ENCODE measurements around the gene GCC2. TPM values are rescaled to one million over a fixed set of nuclear protein-coding genes. Genes with fewer than 3 reads are reported as not detected.
"Not testable (repeated sequence)": the region's sequence is repeated elsewhere in the genome, so short reads cannot be mapped to it uniquely, and the experiment has no call there.

Gene GCC2, protein sequence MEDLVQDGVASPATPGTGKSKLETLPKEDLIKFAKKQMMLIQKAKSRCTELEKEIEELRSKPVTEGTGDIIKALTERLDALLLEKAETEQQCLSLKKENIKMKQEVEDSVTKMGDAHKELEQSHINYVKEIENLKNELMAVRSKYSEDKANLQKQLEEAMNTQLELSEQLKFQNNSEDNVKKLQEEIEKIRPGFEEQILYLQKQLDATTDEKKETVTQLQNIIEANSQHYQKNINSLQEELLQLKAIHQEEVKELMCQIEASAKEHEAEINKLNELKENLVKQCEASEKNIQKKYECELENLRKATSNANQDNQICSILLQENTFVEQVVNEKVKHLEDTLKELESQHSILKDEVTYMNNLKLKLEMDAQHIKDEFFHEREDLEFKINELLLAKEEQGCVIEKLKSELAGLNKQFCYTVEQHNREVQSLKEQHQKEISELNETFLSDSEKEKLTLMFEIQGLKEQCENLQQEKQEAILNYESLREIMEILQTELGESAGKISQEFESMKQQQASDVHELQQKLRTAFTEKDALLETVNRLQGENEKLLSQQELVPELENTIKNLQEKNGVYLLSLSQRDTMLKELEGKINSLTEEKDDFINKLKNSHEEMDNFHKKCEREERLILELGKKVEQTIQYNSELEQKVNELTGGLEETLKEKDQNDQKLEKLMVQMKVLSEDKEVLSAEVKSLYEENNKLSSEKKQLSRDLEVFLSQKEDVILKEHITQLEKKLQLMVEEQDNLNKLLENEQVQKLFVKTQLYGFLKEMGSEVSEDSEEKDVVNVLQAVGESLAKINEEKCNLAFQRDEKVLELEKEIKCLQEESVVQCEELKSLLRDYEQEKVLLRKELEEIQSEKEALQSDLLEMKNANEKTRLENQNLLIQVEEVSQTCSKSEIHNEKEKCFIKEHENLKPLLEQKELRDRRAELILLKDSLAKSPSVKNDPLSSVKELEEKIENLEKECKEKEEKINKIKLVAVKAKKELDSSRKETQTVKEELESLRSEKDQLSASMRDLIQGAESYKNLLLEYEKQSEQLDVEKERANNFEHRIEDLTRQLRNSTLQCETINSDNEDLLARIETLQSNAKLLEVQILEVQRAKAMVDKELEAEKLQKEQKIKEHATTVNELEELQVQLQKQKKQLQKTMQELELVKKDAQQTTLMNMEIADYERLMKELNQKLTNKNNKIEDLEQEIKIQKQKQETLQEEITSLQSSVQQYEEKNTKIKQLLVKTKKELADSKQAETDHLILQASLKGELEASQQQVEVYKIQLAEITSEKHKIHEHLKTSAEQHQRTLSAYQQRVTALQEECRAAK (N-terminal part only)
- 19.4 TPM for polyA plus RNA-seq (ENCODE audit: insufficient read length)

DNA sequence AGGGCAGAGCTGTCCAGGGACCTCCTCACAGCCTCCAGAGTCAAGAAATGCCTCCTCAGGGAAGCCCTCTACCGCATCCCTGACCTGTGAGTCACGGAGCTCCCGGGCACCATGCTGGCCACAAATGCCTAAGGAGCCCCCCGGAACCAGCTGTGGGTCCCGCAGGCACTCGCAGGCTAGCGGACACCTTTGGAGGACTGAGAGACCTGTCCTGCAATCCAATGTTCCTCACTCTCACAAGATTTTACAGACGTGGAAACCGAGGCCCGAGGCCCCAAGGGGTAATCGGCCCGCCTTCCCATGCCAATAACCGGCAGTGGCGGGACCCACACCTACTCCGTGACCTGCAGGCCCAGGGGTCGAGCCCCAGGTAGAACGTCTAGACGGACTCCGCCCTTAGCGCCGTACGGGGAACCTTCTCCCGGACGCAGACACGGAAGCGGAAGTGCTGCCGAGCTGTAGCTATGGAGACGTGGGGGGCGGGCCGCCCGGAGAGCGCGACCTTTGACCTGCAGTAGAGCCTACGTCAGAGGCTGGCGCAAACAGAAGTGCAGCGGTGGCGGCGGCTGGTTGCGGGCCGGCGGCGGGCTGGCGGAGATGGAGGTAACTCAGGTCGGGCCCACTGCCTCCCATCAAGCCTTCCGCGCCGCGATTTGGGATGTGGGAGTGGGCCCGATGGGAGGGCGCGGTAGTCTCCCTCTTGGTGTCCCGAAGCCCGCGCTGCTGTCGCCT lies at the start of gene GCC2:
TSS of gene GCC2 (plus strand) at position 529 of the 732 bp plus-strand sequence. CDS start at position 598, 69 bp downstream.
- DNase-seq (ENCODE audit: low read depth): peak; percentile 79

DNA sequence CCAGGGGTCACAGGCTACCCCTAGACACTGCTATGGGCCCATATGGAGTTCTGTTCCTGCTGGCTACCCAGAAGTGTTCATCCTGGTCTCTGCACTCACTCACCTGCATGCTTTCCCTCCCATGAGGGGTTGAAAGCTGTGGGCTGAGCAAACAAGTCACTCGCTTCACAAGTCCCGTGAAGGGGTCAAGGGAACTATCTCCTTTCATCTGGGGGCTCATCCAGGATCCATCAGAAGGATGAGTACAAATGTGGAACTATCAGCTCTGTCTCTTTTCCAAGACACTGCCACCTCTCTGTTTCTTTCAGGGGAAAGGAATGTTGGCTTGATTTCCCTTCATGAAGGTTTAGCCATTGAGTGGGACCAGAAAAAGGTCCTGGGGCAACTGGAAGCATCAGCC lies 49.5 kb upstream of the GCC2 start:
- DNase-seq (ENCODE audit: low read depth): no peak

DNA sequence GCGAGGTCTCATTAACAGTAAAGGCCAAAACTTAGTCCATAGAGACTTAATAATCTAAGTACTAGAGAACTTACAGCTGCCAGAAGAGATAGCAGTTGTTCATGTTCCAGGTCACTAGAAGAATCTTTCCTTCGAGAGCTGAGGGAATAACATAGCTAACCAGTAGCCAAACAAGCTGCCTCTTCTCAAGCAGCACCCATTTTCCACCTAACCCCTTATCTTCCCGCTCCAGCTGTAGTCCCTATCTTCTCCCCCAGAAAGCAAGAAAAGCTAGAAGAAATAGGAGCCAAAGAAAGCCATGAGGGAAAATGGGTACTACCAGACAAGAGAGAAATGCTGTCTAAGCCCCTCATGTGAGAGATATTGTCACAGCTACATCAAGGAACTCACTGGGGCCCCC lies 47.2 kb upstream of the GCC2 start:
- no peak for DNase-seq (ENCODE audit: low read depth)

DNA sequence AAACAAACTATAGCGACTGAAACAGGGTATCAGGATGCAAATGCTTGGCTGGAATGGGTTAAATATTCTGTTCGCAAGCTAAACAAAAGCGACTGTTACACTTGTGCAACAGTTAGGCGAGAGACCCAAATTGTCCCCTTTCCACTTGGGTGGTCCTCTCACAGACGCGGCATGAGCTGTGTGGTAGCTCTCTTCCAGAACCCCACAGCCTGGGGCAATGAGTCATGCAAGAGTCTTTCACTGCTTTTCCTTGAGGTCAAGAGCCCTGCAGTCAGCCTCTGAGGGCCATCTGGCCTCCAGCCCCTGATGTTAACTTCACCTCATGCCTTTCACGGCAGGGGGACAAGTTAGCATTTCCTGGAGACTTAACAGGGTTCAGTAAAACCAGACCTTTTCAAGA lies 45.5 kb upstream of the GCC2 start:
- no peak for DNase-seq (ENCODE audit: low read depth)

DNA sequence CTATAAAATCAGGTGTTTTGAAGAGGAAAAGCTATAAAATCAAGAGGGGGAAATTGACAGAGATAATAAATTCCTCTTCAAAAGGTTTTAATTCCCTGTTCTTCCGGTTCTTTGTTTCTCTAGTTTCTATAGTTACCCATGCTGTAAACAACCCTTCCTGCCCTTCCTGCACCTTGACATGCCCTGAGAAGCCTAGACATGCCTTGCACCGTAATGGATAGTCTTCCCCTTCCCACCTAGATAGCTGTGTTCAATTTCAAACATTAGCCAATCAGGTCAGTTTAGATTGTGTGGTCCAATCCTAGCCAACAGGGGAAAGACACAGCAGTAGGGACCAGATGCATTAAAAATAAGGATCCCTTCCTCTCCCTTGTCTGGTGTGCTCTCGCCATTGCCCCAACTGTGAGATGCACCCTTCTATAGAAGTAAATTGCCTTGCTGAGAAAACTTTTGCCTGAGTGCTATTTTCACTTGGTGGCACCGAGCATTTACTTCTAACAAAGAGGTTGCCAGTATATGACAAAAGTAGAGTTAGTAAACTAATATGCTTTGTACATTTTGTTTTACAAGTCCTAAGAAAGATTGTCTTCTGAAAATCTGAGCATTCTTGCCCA lies 44.1 kb upstream of the GCC2 start:
- DNase-seq (ENCODE audit: low read depth): no peak

DNA sequence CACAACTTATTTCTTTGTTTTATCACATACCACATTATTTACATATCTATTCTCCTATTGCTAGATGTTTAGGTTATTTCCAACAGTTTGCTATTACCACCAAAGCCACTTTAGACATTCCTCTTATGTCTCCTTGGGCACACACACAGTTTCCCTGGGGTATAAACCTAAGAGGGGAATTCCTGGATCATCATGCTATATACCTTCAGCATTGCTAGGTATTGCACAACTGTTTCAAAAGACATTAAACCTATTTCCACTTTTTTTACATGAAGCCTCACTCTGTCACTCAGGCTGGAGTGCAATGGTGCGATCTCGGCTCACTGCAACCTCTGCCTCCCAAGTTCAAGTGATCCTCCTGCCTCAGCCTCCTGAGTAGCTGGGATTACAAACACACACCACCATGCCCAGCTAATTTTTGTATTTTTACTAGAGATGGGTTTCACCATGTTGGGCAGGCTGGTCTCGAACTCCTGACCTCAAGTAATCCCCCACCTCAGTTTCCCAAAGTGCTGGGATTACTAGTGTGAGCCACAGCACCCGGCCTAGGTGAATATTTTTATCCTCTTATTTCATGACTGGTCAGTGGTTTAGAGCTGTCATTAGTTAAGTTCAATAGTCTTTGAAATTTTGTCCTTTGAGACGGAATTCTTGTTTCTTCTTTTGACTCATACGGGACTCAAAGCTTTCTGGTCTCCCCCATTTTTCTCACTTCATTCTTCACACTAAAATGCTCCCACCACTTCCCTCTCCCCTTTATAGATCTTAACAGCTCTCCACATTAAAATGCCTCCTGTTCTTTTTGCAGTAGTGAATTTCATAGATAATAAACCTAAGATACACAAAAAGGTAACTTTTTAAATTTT lies 40.9 kb upstream of the GCC2 start:
- DNase-seq (ENCODE audit: low read depth): no peak

DNA sequence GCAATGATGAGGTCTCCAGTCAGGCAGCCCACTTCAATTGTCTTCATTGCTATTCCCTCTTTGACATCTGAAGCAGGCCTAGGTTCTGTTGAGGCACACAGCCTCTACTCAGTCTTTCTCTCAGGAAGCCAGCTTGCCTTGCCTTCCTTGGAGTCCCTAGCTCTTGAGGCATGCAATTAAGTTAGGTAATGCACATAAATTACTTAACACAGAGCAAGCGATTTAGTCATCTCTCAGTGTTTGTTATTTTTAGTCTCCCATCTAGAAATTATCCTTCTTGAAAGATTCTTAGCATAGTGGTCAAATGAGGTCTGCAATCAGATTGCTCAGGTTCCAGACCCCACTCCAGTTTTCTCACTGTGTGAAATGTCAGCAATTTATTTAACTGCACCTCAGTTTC lies 39.2 kb upstream of the GCC2 start:
- DNase-seq (ENCODE audit: low read depth): no peak

DNA sequence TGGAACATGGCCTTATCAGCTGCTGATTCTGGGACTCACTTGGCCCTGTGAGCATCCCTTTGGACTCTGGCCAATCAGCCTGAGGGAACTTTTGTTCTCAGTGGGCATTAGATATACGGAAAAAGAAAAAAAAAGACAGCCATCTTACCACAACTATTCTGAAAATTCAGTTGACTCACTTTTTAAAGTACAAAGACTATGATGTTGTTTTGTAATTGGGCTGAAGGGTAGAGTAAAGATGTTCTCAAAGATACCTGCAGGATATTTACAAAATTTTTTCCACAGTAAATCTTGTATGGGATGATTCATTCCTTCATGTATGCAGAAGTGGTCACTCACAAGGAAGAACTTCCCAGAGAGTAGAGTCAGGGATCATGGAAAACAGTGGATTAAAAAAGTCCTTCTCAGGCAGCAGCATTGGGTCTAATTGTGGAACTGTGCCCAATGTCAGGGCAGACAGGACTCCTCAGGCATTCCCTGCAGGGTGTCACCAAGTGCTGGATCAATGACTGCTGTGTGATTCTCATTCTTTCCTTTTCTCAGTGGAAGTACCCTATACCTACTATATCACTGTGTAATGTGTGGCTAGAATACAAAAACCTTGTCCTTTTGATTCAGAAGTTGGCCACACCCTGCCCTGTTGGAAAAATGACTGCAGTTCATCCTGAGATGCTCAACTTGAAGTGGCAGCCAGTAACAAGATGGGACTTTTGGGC lies 35.9 kb upstream of the GCC2 start:
- DNase-seq (ENCODE audit: low read depth): no peak

DNA sequence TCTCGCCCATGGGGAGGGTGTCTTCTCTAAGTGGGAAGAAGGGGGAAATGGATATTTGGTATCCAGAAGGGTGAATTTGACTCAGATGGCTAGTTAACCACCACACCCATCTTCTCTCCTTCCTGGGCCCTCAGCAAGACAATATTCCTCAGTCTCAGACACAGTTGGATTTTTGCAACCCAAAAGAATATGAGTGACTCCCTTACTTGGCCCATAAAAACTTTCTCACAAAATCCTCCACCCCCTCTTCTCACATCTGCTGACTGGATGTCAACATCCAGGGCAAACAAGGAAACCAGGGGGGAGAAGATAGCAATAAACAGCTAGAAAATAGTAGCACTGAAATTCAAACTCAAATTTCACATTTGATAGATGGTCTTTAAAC lies 35.3 kb upstream of the GCC2 start:
- DNase-seq (ENCODE audit: low read depth): no peak

DNA sequence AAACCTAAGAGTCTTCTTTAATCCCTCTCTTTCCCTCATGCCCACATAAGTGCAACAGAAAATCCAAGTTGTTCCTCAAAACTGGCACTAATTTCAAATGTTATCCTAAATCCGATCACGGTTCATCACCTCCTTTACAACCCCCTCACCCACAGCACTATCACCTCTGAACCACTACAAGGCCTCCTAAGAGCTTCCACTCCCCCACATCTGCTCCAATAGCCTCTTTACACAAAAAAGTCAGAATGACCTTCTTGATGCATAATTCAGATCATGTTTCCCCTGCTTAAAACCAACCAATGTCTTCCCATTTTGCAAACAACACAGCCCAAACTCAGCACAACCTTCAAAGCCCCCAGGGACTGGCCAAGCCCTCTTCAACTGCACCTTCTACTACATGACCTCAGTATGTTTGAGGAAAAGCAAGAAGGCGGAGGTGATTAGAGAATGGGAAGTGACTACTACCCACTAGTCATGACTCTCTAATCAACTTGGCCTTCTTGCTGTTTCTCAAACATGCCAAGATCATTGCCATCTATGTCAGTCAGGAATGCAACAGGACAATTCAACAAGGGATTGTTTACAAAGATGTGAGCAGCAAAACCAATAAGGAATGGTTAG lies 34.6 kb upstream of the GCC2 start:
- DNase-seq (ENCODE audit: low read depth): no peak

DNA sequence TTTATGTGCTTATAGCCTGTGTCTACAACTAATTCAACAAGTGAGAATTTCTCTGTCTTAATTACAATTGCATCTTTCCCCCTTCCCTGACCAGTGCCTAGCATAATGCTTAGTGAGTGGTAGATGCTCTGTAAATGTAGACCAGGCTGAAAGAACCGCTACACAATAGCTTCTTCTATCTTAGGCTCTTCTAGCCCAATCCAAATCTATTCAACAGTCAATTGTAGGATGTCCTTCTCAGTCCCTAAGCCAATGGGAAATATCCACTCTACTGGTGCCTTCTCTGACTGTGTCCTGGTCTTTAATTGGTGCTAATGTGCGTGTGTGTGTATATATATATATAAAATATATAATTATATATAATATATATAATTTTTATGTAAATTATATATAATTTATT lies 34.1 kb upstream of the GCC2 start:
- DNase-seq (ENCODE audit: low read depth): no peak

DNA sequence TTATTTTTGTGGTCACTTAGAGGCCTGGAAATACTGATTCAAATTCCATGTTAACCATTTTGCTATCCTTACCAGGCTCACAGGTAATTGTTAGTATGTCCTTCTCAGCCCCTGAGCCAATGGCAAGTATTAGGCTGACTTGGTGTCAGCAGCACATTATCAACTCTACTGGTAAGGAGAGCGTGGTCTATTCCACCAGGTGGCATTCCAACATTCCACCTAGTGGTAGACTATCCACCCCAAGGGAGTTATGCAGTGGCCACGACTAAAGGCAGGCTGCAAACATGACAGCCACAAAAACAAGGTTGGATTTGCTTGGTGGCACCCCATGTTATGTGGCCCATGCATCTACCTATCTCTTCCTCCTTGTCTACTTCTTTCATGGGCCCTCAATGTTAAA lies 31.8 kb upstream of the GCC2 start:
- DNase-seq (ENCODE audit: low read depth): no peak

DNA sequence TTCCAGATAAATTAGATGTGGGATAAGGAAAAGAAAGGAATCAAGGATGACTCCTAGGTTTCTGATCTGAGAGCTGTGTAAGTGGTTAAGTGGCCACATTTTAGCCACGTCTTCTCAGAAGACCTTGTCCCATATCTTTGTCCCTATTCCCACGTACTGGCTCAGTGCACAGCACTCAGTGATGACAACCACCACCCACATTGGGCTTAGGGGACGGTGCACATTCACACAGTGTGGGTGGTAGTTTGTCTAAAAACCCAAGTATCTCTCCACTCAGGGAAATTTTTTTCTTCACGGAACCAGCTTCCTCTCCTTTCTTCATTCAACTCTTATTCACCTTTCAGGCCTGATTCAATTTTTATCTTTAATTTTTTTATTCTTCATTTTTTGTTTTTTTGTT lies 30.6 kb upstream of the GCC2 start:
- no peak for DNase-seq (ENCODE audit: low read depth)

DNA sequence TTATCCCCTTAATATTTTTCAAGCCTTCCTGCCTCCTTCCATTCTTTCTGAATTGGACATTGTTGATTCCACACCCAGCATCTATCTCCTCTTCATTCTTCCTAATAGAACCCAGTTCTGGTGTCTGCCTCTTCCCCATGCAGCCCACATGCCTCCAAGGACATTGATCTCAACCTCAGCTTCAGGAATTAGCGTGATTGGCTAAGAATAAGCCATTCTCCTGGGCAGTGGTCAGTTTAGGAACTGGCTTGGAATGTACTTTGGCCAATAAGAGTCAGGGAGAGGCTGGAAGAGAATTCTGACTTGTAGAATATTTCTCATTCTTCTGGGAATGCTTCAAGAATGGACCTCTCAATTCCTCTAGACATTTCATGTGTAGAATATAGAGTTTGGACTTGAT lies 25.9 kb upstream of the GCC2 start:
- DNase-seq (ENCODE audit: low read depth): no peak

DNA sequence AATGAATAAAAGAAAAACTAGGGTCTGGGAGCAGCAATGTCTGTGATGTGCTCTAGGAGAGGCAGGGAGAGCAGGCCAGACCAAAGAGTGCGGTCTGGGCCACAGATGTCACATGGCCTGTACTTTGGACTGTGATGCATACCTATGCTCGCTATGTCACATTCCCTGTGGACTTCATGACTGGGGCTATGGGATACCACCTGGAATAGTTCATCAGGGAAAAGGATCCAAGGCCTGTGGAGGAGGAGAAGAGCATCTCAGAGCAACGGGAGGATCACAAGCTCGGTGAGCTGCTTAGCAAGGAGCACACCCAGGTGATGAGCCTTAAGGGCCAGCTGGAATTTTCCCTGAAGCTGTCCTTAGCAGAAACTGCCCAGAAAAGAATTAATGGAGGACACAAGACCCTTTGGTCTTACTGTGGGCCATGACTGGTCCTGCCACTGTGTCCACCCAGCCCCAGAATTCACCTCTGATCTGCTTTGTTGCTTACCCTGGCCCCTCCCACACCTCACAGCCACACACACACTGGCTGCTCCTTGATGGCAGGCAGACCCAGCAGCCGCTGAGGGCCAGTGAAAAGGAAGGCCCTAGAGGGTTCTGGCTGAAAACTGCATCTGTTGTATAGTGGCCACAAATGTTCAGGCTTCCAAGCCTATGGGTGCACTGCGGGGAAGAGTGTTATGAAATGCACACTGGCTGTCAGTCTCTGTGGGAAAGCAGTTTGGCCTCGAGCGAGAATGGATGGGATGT lies 25.3 kb upstream of the GCC2 start:
- no peak for DNase-seq (ENCODE audit: low read depth)

DNA sequence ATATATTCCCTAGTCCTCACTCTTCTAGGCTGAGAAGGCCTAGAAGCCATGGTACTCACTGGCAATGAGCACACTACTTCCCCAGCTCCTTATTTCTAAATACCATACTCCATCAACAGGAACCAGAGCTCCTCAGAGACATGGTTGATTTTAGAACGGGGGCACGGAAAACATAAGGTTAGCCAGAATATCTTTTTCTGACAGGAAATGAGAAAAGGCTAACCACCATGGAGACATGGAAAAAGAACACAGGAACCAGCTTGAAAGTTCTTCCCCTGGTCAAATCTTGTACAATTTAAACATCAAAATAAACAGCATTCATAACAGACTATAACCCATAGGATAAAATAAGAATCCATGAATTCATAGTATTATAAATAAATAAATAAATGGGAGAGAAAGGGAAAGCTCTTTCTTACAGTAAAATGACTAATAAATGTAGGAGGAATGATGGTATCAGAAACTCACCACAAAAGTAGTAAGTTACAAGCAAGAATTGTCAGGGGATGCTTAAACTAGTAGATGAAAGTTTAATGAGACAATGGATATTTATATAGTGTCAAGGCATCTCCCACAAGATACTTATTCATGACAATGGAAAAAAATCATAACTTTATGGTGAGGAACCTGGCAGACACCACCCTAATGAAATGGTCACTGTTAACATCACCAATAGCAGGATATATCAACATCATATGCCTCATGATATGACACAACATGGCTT lies 20.6 kb upstream of the GCC2 start:
- no peak for DNase-seq (ENCODE audit: low read depth)

DNA sequence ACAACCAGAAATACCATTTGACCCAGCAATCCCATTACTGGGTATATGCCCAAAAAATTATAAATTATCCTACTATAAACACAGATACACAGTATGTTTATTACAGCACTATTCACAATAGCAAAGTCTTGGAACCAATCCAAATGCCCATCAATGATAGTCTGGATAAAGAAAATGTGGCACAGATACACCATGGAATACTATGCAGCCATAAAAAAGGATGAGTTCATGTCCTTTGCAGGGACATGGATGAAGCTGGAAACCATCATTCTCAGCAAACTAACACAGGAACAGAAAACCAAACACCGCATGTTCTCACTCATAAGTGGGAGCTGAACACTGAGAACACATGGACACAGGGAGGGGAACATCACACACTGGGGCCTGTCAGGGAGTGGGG lies 13.4 kb upstream of the GCC2 start:
- not testable (repeated sequence) for DNase-seq (ENCODE audit: low read depth)

All from forelimb muscle (tissue), 1 donor.